Measurements from ENCODE around the gene RAD21L1.

The RAD21L1 gene

DNA sequence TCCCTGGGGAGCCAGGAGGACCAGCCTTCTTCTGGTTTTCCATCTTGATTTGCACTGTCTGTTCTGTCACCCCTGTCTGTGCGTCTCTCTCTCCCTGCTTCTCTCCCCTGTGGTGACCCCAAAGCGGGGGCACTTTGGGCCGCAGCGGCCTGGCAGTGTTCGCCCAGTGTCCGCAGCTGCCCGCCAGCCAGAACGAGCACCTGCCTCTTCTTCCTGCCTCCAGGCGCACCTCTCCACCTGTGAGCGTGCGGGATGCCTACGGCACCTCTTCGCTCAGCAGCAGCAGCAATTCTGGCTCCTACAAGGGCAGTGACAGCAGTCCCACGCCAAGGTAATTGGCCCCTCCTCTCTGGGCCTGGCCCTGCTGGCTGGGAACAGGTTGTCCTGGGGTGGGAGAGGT is 71.1 kb downstream of the RAD21L1 start:
- no peak for DNase-seq

DNA sequence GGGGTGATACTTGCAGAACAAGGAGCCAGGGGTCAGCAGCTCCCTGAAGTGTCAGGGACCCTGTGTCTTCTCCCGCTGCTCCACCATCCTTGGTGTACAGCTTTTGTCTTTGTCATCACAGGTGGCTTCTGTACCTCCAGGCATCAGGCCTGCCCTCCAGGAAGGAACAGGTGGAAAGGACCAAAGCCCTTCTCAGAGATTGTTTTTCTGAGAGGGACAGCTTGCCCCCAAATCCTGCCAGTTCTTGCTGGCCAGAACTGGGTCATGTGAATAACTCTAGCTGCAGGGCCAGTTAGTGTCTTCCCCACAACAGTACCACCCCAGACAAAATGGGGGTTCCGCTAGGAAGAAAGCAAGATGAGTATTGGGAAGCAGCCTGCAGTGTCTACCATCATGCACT is 71.6 kb downstream of the RAD21L1 start:
- no peak for DNase-seq

DNA sequence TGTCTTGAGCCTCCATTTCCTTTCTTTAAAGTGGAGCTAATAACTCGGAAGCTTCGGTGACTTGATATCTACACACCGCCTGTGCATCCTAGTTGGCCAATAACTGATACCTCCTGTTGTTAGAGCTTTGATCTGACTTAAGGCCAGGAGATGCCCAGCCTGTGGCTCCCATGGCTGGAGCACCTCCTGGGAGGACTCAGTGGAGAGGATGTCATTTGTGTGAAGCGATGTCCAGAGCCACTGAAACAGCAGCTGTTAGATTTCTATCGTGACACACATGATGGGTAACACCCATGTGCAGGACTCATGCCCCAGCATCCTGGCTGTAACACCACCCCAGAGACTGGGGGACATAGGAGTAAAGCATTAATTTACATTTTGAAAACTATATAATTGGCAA is 72.3 kb downstream of the RAD21L1 start:
- DNase-seq, result no peak

DNA sequence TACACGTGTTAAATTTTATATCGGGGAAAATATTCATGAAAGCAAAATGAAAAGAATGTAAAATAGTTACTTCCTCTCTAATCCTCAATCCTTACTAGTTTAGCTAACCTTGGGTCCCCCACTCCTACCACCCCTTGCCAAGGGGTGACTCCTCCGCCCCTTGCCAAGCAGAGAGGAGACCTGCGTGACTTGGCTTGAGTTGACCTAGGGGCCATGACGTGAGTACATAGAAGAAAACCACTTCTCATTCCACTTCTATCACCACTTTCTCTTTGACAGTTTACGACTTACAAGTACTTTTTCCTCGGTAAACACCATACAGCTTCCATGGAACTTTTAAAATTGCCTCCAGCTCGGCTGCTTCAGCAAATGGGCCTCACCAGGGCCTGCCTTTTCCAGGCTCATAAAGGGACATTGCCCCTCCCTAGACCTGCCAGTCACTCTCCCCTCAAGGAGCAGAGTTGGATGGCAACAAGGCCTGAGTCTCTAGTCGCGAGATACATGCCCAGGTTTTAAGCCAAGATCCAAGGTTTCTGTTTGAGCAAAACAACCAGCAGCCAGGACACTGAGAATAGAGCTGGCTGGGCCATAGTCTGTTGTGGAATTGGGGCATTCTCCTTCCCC is 73.2 kb downstream of the RAD21L1 start:
- DNase-seq, result no peak

DNA sequence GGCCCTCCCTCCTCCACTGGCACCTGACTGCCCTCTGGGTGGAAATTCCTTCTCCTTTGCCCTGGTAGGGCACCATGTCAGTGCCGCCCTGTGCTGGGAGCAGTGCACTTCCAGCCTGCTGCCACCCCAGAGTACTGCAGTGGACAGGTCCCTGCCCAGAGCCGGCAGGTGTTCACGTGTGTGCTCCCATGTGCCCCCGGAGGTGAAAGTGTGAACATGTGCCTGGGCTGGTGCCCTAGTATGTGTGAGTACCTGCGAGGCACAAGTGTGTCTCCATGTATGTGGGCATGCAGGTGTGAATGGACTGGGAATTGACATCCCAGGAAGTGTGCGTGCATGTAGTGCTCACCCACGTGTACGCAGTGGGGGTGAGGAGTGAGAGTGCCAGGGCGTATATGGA is 73.7 kb downstream of the RAD21L1 start:
- DNase-seq, result no peak

DNA sequence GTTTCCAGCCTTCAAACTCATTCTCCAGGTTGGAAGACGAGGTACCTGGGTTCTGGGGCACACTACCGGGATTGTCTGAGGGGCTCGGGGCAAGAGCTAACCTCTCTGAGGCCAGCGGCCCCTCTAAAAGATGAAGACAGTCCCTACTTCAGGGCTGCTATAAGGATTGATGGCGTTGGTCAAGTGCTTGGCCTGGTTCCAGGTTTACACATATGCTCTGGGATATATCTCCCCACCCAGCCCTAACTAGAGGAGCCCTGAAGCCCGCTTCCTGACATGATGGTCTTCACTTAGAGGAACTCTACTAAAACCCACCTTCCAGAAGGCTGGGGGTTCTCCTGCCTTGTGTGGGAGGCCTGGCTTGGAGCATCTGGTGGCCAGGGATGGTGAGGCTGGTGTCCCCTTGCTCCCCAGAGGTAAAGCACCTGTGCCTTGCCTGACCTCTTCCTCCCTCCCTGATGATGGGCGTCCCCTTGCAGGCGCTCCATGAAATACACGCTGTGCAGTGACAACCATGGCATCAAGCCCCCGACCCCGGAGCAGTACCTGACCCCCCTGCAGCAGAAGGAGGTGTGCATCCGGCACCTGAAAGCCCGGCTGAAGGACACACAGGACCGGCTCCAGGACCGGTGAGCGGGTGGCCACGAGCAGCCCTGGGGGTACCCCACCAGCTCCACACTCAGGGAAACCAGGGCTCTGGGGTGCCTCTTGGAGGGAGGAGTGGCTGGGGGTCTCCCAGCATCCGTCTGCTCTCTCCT is 74.4 kb downstream of the RAD21L1 start:
- DNase-seq, result no peak

DNA sequence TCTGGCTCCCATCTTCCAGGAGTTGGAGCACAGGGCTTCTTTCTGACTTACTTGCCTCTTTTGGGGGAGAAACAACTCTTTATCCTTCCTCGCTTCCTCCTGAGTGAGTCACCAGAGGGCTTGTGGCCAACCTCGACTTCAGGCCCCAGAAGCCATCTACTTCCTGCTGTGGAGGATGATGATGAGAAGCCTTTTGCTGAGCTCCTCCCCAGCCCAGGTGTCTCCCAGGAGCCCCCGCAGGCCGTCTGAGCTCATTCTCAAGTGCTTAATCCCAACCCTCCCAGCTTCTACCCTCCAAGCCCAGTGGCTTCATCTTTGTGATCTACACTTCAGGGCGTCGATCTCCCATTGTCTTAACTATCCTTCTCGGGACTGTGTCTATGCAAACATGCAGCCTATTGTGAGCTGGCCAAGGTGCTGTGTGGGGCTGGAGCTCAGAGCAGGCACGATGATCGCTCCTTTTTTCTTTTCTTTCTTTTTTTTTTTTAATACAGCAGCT is 75.2 kb downstream of the RAD21L1 start:
- DNase-seq, result no peak

DNA sequence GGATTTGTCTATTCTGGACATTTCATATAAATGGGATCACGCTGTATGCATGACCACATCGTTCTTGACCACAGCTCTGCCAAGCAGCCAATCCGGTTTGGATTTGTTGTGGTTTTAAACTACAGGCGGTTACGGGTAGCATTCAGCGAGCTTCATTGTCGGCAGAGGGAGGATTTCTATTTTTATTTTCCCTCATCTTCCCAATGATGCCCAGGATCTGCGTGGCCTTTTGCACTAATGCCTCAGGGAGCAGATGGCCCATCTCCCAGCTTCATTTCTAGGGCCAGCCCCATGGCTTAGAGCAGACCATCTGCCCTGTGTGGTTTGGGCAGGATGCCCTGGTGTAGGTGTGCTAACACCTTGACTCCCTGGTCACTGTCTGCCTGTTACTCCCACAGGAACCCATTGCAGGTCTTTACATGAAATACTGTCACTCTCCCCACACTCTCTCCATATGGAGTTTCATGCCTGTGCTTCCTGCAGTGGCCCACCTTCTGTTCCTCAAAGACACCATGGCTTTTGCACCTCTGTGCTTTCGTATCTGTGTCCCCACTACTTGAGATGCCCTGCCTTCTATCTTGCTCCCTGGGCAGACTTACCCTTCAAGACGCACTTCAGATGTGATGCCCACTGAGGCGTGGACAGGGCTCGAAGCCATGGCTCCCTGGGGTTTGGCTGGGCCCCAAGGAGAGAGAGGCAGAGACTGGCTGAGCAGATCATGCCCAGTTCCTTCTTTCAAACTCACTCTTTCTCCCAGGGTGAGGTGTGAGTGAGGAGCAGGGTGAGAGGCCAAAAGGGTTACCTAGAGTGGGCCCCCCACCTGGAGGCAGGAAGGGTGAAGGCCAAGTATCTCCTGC is 77.1 kb downstream of the RAD21L1 start:
- no peak for DNase-seq

DNA sequence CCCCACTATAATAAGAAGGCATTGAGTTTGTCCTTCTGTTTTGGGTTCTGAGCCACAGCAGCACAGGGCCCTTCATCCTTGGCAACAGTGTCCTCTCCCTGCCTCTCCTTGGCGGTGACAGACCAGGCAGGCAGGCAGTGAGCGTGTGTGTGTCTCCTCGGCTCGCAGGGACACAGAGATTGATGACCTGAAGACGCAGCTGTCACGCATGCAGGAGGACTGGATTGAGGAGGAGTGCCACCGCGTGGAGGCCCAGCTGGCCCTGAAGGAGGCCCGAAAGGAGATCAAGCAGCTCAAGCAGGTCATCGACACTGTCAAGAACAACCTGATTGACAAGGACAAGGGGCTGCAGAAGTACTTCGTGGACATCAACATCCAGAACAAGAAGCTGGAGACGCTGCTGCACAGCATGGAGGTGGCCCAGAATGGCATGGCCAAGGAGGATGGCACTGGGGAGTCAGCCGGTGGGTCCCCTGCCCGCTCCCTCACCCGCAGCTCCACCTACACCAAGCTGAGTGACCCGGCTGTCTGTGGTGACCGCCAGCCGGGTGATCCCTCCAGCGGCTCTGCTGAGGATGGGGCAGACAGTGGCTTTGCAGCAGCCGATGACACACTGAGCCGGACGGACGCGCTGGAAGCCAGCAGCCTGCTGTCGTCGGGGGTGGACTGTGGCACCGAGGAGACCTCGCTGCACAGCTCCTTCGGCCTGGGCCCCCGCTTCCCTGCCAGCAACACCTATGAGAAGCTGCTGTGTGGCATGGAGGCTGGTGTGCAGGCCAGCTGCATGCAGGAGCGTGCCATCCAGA is 79.1 kb downstream of the RAD21L1 start:
- no peak for DNase-seq

Measured in inflammatory macrophage treated with lipopolysaccharide for 1 hour (primary cell).